NCI-H2107 (cell line): ENCODE data around the gene MB.

Experiments
- DNase-seq: peaks from one replicate; lab custom pipeline; 2025; lab: John Stamatoyannopoulos, UW

MB gene

DNA sequence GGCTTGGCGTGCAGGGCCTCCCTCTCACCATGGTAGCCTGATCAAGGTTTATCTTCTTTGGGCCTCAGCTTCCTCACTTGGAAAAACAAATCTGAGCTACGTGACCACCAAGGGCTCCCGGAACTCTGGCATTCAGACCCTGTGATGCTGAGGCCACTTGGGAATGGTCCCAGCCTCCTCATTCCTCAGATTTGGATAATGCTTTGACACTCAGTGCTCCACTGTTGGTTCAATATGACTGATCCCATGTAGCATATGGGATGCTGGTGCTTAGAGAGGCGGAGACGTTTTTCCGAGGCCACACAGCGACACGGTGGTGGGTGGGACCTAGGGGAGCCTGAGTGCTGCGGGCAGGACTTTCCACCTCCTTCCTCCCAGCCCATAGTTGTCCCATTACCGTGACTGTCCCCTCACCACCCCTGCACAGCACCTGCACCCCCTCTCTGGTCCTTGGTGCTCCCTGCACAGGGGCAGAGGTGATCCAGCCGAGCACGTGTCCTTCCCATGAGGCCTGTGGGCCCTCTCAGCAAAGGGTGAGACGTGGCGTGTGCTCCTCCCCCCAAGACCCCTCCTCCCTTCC, 23.1 kb downstream of the MB start:
- no peak for DNase-seq

GRCh38 chr22:35593071-35593890, 23.8 kb downstream of the MB start:
- no peak for DNase-seq

DNA sequence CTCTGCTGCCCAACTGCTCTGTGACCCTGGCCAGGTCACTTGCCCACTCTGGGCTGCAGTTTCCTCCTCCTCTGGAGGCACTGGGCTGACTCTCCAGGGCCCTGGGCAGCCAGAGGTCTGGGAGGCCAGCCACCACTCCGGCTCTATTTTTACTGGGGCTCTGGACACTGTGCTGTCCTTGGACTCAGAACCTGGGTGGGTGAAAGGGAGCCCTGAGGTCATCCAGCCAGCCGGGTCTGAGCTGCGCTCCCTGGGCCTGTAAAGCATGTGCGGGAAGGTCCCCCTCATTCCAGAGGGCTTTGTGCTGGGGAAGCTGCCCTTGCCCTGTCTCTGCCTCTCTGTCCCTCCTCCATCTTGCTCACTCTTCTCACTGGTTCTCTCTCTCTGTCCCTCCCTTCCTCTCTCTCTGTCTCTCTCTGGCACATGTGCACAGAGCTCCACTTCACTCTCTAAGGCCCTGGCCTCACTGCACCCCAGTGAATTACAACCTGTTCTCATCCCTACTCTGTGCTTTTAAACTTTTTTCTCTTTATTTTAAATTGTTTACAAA, 24.6 kb downstream of the MB start:
- no peak for DNase-seq

DNA sequence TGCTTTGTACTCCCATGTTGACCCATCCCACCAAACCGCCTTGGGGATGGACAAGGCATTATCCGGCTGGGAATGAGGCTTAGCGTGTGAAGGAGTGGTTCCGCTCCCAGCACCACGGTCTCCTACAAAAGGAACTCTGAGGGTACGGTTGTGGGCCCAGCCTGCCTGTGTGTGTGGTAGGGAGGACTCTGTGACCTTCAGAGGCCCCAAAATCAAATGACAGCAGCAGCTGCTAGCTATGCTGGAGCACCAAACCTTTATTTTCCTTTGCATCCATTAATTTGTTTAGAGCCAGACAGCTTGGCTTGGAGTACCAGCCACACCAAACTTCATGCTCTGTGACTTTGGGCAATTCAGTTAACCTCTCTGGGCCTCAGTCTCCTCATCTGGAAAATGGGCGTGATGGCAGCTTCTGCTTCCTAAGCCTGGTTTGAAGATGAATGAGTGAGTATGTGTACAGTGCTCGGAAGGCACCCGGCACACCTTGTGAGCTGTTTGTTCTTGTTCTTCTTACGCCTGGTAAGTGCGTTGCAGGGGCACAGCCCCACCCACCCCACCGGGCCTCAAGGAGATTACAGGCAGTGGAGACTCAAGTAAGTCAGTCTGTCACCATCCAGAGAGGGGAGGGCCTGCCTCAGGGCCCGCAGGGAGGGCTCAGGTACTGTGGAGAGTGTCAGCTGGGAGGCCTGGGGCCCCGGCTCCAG, 25.3 kb downstream of the MB start:
- no peak for DNase-seq

DNA sequence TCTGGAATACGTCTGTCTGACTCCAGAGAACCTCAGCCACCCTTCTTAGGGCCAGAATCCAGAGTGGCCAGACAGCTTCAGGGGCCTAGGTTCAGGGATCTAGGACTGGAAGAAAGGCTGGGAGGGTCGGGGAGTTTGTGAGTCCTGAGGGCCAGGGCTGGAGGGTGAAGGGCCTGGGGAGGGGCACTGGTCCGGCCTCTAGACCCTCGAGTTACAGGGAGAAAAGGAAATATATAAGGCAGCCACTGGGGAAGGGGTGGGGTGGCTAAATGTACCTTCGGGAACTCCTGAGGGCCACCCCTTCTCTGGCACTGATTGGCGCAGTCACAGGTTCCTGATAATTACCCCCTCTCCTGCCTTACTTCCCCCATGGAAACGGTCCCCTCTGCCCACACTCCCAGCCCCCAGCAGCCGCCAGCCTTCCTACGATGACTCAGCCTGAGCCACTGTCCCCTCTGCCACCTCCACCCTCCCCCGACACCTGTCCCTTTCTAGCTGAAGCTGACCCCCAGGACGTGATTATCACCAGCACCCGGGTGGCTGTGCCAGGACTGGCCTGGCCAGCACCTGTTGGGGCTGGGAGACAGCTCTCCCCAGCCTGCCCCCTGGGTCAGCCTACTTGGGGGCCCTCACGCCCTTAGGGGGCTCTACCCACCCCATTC, 26.4 kb downstream of the MB start:
- DNase-seq, result no peak

GRCh38 chr22:35589756-35590093, 27.4 kb downstream of the MB start:
- no peak for DNase-seq

GRCh38 chr22:35589071-35589755, 27.9 kb downstream of the MB start:
- no peak for DNase-seq

DNA sequence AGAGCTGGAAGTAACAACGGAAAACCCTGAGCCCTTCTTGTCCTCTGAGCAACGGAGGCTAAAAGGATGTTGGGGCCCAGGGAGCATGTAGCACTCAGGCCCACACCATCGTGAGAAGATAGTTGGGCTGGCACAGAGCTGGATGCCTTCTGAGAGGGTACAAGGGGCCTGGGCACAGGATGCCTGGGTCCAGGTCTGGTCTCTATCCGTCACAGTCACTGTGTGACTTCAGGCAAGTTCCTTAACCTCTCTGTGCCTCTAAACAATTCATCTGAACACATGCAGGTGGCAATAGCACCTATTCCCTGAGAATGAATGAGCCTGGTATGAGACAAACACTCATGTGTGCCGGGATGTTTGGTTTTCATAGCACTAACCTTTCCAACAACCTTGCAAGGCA, 29.2 kb downstream of the MB start:
- DNase-seq, result no peak

DNA sequence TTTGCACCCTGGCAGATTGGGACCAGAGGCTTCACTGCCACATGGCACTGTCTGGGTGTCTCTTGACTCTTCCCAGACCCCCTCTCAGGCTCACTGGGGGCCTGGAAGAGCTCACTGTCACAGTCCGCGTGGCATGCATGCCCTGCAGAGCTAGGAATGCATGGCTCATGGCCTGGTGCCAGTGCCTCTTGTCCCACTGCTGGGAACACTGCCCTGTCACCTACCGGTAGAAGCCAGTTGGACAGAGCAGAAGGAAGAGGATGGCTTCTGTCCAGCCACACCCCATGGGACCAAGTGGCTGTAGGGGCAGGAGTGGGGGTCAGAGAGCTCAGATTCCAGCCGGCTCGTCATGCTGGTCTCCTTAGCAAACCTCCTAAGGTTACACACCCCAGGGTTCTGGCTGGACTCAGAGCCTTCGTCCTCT, 29.7 kb downstream of the MB start:
- DNase-seq, result no peak

DNA sequence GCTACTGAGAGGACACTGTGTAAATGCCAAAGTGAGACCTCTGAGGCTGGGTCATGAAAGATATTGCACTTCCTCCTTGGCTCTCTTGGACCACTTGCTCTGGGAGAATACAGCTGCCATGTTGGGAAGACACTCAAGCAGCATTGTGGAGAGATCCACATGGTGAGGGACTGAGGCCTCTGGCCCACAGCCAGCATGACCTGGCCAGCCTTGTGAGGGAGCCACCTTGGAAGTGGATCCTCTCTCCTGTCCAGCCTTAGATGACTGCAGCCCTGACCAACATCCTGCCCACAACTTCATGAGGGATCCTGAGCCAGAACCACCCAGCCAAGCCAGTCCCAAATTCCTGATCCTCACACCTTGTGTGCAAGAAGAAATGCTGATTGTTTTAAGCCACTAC, 30.4 kb downstream of the MB start:
- DNase-seq, result no peak

- no peak for DNase-seq
These were observed 34.1 kb downstream of the MB start for GRCh38 chr22:35582861-35583670.

DNA sequence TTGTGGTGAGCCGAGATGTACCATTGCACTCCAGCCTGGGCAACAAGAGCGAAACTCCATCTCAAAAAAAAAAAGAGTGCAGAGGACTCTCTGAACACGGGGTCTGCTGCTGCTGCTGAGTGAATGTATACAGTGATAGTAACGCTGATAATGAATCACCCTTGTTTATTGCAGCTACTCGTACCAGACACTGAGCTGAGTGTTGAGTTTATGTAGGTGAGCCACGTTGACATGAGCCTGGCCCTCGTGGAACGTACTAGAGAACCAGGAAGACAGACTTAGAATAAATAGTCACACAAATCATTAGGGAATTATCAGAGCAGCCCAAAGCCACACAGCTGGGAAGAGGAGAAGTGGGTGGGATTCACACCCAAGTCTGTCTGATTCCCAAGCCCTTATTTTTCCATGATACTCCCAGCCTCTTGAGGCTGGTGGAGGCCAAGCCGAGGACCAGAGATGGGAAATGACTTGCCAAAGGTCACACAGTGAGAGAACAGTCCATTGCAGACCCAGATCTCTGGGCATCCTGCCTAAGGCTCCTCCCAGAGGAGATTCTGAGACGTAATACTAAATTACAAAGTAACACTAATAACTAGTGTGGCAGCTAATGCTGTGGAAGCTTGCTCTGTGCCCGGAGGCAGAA, 34.8 kb downstream of the MB start:
- DNase-seq, result no peak

DNA sequence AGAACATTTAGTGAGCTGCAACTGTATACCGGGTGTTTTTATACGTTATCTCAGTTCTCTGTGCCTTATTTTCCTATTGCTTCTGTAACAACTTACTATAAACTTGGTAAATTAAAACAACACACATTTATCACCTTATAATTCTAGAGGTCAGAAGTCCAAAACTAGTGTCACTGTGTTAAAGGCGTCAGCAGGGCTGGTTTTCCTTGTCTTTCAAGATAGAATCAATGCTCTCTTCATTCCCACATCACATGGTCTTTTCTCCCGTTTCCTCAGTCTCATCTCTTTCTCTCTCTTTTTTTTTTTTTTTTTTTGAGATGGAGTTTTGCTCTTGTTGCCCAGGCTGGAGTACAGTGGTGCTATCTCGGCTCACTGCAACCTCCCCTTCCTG, 36.1 kb downstream of the MB start:
- no peak for DNase-seq

DNA sequence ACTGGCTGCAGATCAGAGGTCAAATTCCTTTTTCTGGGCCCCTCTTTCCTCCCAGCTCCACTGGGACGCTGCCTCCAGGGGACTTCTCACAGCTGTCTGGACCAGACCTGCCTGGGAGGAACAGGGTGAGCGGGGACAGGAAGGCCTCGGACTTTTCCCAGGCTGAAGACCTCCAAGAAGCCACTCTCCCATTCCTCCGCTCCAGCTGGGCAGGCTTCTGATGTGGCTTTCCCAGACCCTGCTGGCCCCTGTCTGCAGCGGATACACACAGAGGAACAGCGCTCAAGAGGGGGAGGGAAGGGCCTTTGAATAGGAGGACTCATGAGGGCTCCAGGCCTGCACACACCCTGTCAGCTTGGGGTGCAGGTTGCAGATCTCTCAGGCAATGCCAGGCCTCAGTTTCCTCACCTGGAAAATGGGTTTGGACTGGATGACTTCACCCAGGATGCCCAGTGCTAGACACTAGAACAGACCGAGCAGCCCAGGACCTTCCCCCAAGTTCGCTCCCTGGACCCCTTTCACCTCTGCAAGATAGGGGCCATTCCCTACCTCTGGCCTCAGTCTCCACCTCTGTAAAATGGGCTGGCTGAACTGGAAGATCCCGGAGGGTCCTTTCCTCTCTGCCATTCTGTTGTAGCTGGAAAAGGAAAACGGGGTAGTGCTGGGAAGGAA, 36.6 kb downstream of the MB start:
- no peak for DNase-seq

DNA sequence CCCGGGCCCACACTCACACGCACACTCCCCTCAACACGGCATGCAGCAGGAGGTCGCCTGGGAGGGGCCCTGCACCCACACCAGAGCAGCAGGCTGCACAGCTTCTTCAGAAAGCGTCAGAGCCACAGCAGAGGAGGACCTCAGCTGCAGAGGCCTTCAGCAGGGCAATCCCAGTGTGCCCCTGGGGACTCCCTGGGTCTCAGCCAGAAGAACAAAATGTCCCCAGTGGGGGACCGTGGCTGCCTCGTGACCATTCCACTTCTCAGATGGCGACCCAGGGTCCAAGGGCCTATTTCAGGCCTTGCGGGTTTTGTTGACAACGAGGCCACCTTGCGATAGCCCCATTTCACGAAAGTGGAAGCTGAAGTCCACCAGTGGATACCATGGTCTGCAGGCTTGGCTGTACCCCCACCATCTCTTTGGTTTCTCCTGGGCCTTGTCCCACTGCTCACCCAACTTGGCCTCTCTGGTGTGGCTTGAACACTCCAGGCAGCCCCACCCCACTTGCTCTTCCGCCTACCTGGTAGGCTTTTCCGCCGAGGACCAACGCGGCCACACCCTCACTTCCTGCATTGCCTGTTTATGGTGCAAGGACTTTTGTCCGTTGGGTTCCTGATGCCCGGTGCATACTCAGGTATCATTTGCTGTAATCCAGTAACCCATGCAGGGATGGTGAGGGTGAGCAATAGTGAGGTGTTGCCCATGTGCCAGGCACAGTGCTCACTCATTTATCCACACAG, 38.1 kb downstream of the MB start:
- no peak for DNase-seq

GRCh38 chr22:35577799-35578659, 39.1 kb downstream of the MB start:
- no peak for DNase-seq

- DNase-seq, result no peak
These were observed 40.5 kb downstream of the MB start for GRCh38 chr22:35576671-35577070.

- no peak for DNase-seq
These were observed 41.9 kb downstream of the MB start for GRCh38 chr22:35575116-35575748.
